ENCODE measurements around the gene ACOXL. TPM values are rescaled to one million over a fixed set of nuclear protein-coding genes. Genes with fewer than 3 reads are reported as not detected.

Gene ACOXL
- total RNA-seq, 2 experiments from 2014 or later, result 0.14 to 0.56 TPM

GRCh38 chr2:111135910-111136297 is 403.5 kb downstream of the ACOXL start:
- ATAC-seq (no peak), DNase-seq (no peak)
- Mint-ChIP-seq H3K9me3 (no peaks in the 10 kb centered on the region), H3K4me3 (no peak overlapping the region), H3K4me1 (ENCODE audit: low read depth) (peaks cover 27% of the 10 kb centered on the region), H3K27me3 (no peaks in the 10 kb centered on the region), H3K36me3 (ENCODE audit: low read depth) (peaks cover 64% of the 10 kb centered on the region), H3K27ac (no peak overlapping the region)
- POLR2A ChIA-PET, result interaction anchor here (0.8 kb wide), 1 partner anchor 16 kb away, joined by 3 read pairs; no protein-coding TSS in a partner anchor
- intact Hi-C loops (cut with micrococcal nuclease), result no loop called here
- CTCF ChIA-PET, result no interaction called here
- TF ChIP-seq CTCF (IDR thresholded peaks at IDR 0.05), result no peak

GRCh38 chr2:111138839-111139238 is 406.5 kb downstream of the ACOXL start:
- DNase-seq (no peak), ATAC-seq (no peak)
- no peak for TF ChIP-seq CTCF (IDR thresholded peaks at IDR 0.05)
- no peaks in the 10 kb centered on the region for H3K9me3 Mint-ChIP-seq
- peaks cover 24% of the 10 kb centered on the region for H3K4me1 Mint-ChIP-seq (ENCODE audit: low read depth)
- H3K4me3 Mint-ChIP-seq, result no peak overlapping the region
- no peak overlapping the region for H3K27ac Mint-ChIP-seq
- POLR2A ChIA-PET, result interaction anchor here (0.6 kb wide), 1 partner anchor 9 kb away, joined by 4 read pairs; no protein-coding TSS in a partner anchor
- H3K36me3 Mint-ChIP-seq (ENCODE audit: low read depth), result peaks cover 66% of the 10 kb centered on the region
- H3K27me3 Mint-ChIP-seq, result no peaks in the 10 kb centered on the region
- intact Hi-C loops (cut with micrococcal nuclease), result no loop called here
- CTCF ChIA-PET, result no interaction called here

- ChIA-PET POLR2A (interaction anchor here (0.6 kb wide), 1 partner anchor 9 kb away, joined by 4 read pairs; no protein-coding TSS in a partner anchor), CTCF (no interaction called here)
- no peak for TF ChIP-seq CTCF (IDR thresholded peaks at IDR 0.05)
- Mint-ChIP-seq H3K9me3 (no peaks in the 10 kb centered on the region), H3K36me3 (ENCODE audit: low read depth) (peaks cover 72% of the 10 kb centered on the region), H3K4me1 (ENCODE audit: low read depth) (peaks cover 21% of the 10 kb centered on the region), H3K4me3 (no peak overlapping the region), H3K27ac (no peak overlapping the region), H3K27me3 (no peaks in the 10 kb centered on the region)
- DNase-seq, result no peak
- intact Hi-C loops (cut with micrococcal nuclease), result no loop called here
- ATAC-seq, result no peak
Measured at GRCh38 chr2:111139637-111140317, 407.4 kb downstream of the ACOXL start.

- Mint-ChIP-seq H3K4me1 (ENCODE audit: low read depth) (peaks cover 31% of the 10 kb centered on the region), H3K9me3 (no peaks in the 10 kb centered on the region), H3K36me3 (ENCODE audit: low read depth) (peaks cover 73% of the 10 kb centered on the region), H3K4me3 (no peak overlapping the region), H3K27ac (no peak overlapping the region), H3K27me3 (no peaks in the 10 kb centered on the region)
- CTCF ChIA-PET, result no interaction called here
- ATAC-seq (no peak), DNase-seq (no peak)
- no peak for TF ChIP-seq CTCF (IDR thresholded peaks at IDR 0.05)
- intact Hi-C loops (cut with micrococcal nuclease), result no loop called here
- POLR2A ChIA-PET, result interaction anchor here (0.6 kb wide), 1 partner anchor 8 kb away, joined by 4 read pairs; no protein-coding TSS in a partner anchor
Measured at GRCh38 chr2:111140815-111141214, 408.4 kb downstream of the ACOXL start.

GRCh38 chr2:111142101-111142500 is 409.7 kb downstream of the ACOXL start:
- no peak for TF ChIP-seq CTCF (IDR thresholded peaks at IDR 0.05)
- Mint-ChIP-seq H3K36me3 (ENCODE audit: low read depth) (peaks cover 72% of the 10 kb centered on the region), H3K4me3 (no peak overlapping the region), H3K4me1 (ENCODE audit: low read depth) (peaks cover 34% of the 10 kb centered on the region), H3K27ac (no peak overlapping the region), H3K9me3 (no peaks in the 10 kb centered on the region), H3K27me3 (no peaks in the 10 kb centered on the region)
- no peak for DNase-seq
- no peak for ATAC-seq
- ChIA-PET POLR2A (interaction anchor here (0.9 kb wide), 1 partner anchor 10 kb away, joined by 3 read pairs; no protein-coding TSS in a partner anchor), CTCF (interaction anchor here (2.1 kb wide), 1 partner anchor 14 kb away, joined by 11 read pairs; no protein-coding TSS in a partner anchor)
- intact Hi-C loops (cut with micrococcal nuclease), result no loop called here

Data from activated CD8-positive, alpha-beta T cell treated with anti-CD3 and anti-CD28 coated beads for 36 hours (primary cell).